HepG2 (cell line): ENCODE results near the gene YIPF3. TPM values are rescaled to one million over a fixed set of nuclear protein-coding genes. Genes with fewer than 3 reads are reported as not detected.

ENCODE experiments used
- CAMTA2 ChIP-seq: sonication (generic); formaldehyde crosslinking; IDR thresholded peaks from 2 replicates; pipeline ENCODE4 v1.4.0; 2020; ENCODE audit warnings: mild to moderate bottlenecking, missing genetic modification reagents, borderline replicate concordance
- CBFB ChIP-seq: sonication (generic); formaldehyde crosslinking; IDR thresholded peaks from 2 replicates; pipeline ENCODE4 v1.4.0; 2020; ENCODE audit warnings: missing genetic modification reagents
- GATAD1 ChIP-seq: IDR thresholded peaks from 2 replicates; pipeline ENCODE4 v1.6.1; 2016; ENCODE audit warnings: missing genetic modification reagents, missing compliant biosample characterization
- HMGXB3 ChIP-seq: sonication (generic); formaldehyde crosslinking; IDR thresholded peaks from 2 replicates; pipeline ENCODE4 v1.4.0; 2020; ENCODE audit warnings: missing genetic modification reagents, borderline replicate concordance
- IRF2 ChIP-seq: IDR thresholded peaks from 2 replicates; pipeline ENCODE4 v1.6.1; 2018; ENCODE audit warnings: missing genetic modification reagents, missing compliant biosample characterization
- IRX3 ChIP-seq: sonication (generic); formaldehyde crosslinking; IDR thresholded peaks from 2 replicates; pipeline ENCODE4 v1.8.1; 2023; ENCODE audit warnings: mild to moderate bottlenecking, low read depth, missing genetic modification reagents, borderline replicate concordance
- MTA1 ChIP-seq: sonication (generic); formaldehyde crosslinking; IDR thresholded peaks from 2 replicates; pipeline ENCODE4 v1.4.0; 2020; ENCODE audit warnings: missing genetic modification reagents, mild to moderate bottlenecking, borderline replicate concordance
- NCOA2 ChIP-seq: sonication (generic); formaldehyde crosslinking; IDR thresholded peaks from 2 replicates; pipeline ENCODE4 v1.8.0; 2022; ENCODE audit warnings: inconsistent platforms
- PLRG1 ChIP-seq: fragments of 450-650 bp; conservative IDR thresholded peaks from 2 replicates; pipeline ENCODE4 v1.6.1; 2016
- RARG ChIP-seq: sonication (generic); formaldehyde crosslinking; IDR thresholded peaks from 2 replicates; pipeline ENCODE4 v1.4.0; 2020; ENCODE audit warnings: low read depth, mild to moderate bottlenecking, missing genetic modification reagents
- REPIN1 ChIP-seq: sonication (generic); formaldehyde crosslinking; IDR thresholded peaks from 2 replicates; pipeline ENCODE4 v1.8.0; 2022; ENCODE audit warnings: missing genetic modification reagents, low read depth, mild to moderate bottlenecking, borderline replicate concordance
- TAF1 ChIP-seq: sonication (generic); formaldehyde crosslinking; IDR thresholded peaks from 2 replicates; pipeline ENCODE4 v1.4.0; 2020; ENCODE audit warnings: missing genetic modification reagents
- ZNF142 ChIP-seq: sonication (generic); formaldehyde crosslinking; IDR thresholded peaks from 2 replicates; pipeline ENCODE4 v1.4.0; 2020; ENCODE audit warnings: missing genetic modification reagents
- ZNF337 ChIP-seq: sonication (generic); formaldehyde crosslinking; IDR thresholded peaks from 2 replicates; pipeline ENCODE4 v1.5.1; 2020; ENCODE audit warnings: missing genetic modification reagents, low read depth, mild to moderate bottlenecking, borderline replicate concordance
- ZNF468 ChIP-seq: sonication (generic); formaldehyde crosslinking; IDR thresholded peaks from 2 replicates; pipeline ENCODE4 v1.8.0; 2022; ENCODE audit warnings: mild to moderate bottlenecking, moderate library complexity, missing genetic modification reagents
- ZNF652 ChIP-seq: IDR thresholded peaks from 2 replicates; pipeline ENCODE4 v1.6.1; 2016; ENCODE audit warnings: low read depth, borderline replicate concordance
- ZNF737 ChIP-seq: sonication (generic); formaldehyde crosslinking; IDR thresholded peaks from 2 replicates; pipeline ENCODE4 v1.5.0; 2020; ENCODE audit warnings: missing genetic modification reagents, mild to moderate bottlenecking, borderline replicate concordance
- polyA plus RNA-seq, 8 experiments: library from polyadenylated mRNA; depleted of rRNA in 3 of 8; stranded (reverse) in 7 of 8; unstranded in 1 of 8; fragments of >200 nt; fragmentation: Illumina TruSeq in 4 of 8; extraction: Trizol in 4 of 8; gene quantifications; 2 replicates each; pipeline versions ENCODE4 v1.2.1 to v1.2.3, GENCODE V29; 2011 to 2016; ENCODE audit warnings: low read depth in 4 of 8, missing spikeins in 1 of 8, mixed read lengths in 1 of 8; ENCODE audit not compliant: insufficient read depth in 1 of 8
- total RNA-seq, 5 experiments: library from RNA; depleted of rRNA; stranded (reverse); fragments of >200 nt; fragmentation: Illumina TruSeq; extraction: Trizol; gene quantifications; 2 replicates each; pipeline ENCODE4 v1.2.3, GENCODE V29; 2016; ENCODE audit warnings: low read depth in 1 of 5
- TF ChIP-seq, protein P1 (sequence below): IDR thresholded peaks from 2 replicates; pipeline ENCODE4 v1.6.1; 2016; ENCODE audit warnings: missing compliant biosample characterization, missing genetic modification reagents, borderline replicate concordance

YIPF3 gene
- total and polyA plus RNA-seq, 2 of the 13 experiments (the other 11 are each of a cell fraction or from before 2014, with no cell fraction given): 107 to 206 TPM

DNA sequence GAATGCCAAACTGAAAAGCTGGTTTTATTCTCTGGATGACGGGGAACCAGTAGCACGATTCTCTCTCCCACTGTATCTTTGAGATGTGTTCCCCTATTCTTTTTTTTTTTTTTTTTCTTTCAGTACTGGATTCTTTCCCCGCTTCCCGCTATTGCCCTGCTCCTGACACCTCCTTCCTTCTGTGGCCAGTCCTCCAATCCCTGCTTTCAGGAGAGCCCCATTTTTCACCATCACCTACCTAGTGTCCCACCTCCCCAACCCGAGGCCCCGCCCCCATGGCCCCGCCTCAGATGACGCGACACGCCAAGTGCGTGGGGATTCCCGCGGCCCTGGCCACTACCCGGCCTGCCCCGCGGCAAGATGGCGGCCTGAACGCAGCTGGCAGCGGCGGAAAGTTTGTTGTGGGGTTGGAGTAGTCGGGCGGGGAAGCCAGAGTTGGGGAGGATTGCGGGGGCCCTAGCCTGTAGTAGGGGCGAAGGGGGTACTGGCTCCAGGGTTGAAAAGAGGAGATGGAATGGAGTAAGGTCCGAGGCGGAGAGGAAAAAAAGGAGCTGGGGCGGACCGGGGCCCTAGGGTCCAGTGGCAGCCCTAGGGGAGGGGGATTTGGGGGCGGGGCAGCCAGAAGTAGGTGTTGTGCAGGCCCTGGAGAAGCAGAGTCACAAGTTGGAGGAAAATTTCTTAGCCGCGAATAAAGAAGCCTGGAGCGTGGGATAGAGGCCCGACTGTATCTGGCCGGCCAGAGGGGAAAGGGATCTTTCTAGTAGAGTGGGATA is 39.3 kb downstream of the YIPF3 start, which contains the start of gene TJAP1 (continued):
- TF ChIP-seq, protein P1, sequence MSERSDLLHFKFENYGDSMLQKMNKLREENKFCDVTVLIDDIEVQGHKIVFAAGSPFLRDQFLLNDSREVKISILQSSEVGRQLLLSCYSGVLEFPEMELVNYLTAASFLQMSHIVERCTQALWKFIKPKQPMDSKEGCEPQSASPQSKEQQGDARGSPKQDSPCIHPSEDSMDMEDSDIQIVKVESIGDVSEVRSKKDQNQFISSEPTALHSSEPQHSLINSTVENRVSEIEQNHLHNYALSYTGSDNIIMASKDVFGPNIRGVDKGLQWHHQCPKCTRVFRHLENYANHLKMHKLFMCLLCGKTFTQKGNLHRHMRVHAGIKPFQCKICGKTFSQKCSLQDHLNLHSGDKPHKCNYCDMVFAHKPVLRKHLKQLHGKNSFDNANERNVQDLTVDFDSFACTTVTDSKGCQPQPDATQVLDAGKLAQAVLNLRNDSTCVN (CRISPR knock-in tag): peak; percentile 59; the same call in 1 of the 2 replicates
- TF ChIP-seq IRF2 (CRISPR knock-in tag) (no peak), ZNF142 (CRISPR knock-in tag) (no peak), ZNF737 (CRISPR knock-in tag) (no peak), ZNF337 (CRISPR knock-in tag) (no peak), MTA1 (CRISPR knock-in tag) (peak; percentile 87; the same call in 1 of the 2 replicates), ZNF652 (CRISPR knock-in tag) (no peak), NCOA2 (CRISPR knock-in tag) (0 out of 2 replicates have a peak, but pooled peaks have one; percentile 13), HMGXB3 (CRISPR knock-in tag) (no peak), IRX3 (CRISPR knock-in tag) (no peak), ZNF468 (CRISPR knock-in tag) (no peak), TAF1 (CRISPR knock-in tag) (peak; percentile 88), PLRG1 (no peak), RARG (CRISPR knock-in tag) (no peak), CBFB (CRISPR knock-in tag) (no peak), GATAD1 (CRISPR knock-in tag) (peak; percentile 93), CAMTA2 (CRISPR knock-in tag) (no peak), REPIN1 (CRISPR knock-in tag) (peak; percentile 71; the same call in 1 of the 2 replicates)
